ENCODE results near the gene PLAAT5.
"Not testable (repeated sequence)": the region's sequence is repeated elsewhere in the genome, so short reads cannot be mapped to it uniquely, and the experiment has no call there.

Gene PLAAT5, protein sequence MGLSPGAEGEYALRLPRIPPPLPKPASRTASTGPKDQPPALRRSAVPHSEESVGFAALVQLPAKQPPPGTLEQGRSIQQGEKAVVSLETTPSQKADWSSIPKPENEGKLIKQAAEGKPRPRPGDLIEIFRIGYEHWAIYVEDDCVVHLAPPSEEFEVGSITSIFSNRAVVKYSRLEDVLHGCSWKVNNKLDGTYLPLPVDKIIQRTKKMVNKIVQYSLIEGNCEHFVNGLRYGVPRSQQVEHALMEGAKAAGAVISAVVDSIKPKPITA

DNA sequence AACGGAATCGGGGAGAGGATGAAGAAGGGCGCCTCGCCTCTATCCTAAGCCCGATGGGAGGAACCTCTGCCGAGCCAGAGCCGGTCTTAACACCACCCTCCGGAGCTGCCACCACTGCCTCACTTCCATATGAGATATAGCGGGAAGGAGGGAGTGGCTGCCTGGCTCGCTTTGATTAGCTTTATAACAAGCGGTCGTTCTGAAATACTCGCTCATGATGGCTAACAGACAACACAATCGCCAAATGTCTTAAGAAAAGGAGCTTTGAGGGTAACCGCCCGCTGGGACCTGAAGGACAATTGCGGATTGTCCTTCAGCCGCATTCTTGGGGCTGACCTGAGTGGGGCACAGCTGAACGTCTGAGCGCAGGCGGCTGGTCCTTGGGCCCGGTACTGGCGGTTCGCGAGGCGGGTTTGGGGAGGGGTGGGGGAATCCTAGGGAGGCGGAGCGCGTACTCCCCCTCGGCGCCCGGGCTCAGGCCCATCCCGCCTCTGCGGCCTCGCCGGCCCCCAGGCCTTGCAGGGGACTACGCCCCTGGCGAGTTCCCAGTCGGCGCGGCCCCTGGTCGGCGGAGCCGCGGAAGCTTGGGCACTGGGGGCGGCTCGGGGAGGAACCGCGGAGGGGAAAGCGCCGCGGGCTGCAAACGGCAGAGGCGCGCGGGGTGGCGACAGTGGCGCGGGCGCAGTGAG lies at the start of gene PLAAT5:
Gene PLAAT5, minus strand, starts transcription at position 617 of the 689 bp plus-strand sequence. Its CDS starts 133 bp downstream, at position 484.
- H3K27ac ChIP-seq: peak within 1 kb of the TSS in 9 of 21 experiments; percentile 19 to 66 (median 59)
- H3K4me3 ChIP-seq: peak within 1 kb of the TSS; percentile 18 to 55 (median 28)

DNA sequence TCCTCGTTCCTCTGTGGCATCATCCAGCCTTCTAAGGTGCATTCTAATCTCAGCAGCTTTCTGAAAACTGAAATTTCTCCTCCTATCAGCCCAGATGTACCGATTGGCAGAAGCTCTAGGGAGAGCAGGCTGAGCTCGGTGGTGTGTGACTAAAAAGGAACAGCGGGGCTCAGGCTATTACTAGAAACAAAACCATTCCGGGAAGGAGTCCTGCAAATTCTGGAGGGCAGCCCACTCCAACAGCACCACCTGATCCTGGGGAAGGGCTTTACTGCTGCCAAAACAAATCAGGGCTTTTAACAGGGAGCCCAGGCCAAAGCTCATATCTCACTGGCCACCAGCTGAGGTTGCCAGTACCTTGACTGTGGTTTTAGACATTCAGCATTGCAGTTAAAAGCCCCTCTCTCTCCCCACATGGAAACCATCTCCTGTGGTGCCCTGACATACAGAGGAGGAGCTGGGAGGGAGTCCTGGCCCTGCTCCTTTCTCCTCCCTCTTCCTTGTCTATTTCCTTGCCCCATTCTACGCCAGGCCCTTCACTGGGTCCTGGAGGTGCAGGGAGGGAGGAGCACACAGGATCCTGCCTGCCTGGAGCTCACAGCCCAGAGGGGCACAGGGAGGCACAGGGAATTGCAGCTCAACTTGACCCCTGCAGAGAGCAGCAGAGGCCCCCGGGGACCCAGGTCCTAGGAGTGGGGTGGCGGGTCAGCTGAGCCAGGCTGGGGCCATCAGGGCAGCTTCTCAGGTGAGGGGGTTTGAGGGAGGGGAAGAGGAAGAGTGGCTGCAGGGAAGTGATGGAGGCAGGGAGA lies 46.5 kb upstream of the PLAAT5 start:
- H3K4me3 ChIP-seq: peak overlapping the region; percentile 20 to 49 (median 30)

DNA sequence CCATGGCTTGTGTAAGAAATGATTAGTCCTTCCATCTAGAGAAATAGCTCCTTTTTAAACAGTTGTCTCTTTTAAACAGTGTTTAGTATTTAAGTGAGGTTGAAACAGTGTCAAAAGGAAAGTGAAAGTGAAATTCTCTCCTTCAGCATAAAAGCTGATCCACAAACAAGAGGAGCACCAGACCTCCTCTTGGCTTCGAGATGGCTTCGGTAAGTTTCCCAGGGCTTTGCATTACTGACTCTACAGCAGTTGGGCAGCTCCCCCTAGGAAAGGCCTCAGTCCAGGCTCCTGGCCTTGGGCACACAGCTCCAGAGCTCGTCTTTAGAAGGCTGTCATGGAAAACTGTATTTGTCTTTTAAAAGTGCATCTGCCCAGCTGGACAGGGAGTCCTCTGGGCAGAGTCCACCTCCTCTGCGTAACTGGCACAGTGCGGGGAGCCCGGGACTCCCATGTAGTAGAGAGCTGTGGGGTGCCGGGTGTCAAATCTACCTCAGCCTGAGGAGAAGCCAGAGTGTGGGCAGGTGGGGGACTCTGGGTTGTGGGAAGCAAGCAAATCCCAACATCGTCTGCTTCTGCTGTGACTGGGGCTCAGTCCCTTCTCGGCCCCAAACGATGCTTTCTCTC lies 45.8 kb upstream of the PLAAT5 start, which contains the start of gene PLAAT4:
Gene PLAAT4, plus strand, starts transcription at position 140 of the 624 bp plus-strand sequence. Its CDS starts 61 bp downstream, at position 201.
- Histone ChIP-seq H3K27ac (peak within 1 kb of the TSS; percentile 6 to 90 (median 74)), H3K4me3 (peak within 1 kb of the TSS; percentile 20 to 49 (median 30))

More for the DNA sequence above, 46.5 kb upstream of the PLAAT5 start:
- H3K27ac ChIP-seq: peak overlapping the region; percentile 6 to 90 (median 74)

DNA sequence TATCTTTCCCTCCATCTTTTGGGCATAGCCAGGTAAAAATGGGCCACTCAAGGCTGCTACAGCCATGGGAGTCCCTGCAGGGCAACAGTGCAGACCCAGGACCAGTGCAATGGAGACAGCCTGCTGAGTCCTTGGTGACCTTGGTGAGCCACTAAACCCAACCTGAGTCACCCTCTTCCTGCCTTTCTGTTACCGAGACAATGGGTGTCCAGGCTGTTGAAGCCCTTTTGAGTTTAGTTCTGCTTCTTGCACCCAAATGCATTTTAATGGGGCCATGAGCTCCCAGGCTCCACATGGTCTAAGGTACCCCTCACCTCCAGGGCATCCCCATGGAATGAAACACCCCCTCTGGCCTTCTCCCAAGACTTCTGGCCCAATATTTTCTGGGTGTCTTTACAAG lies 44.8 kb upstream of the PLAAT5 start:
- Histone ChIP-seq H3K4me3 (no peak overlapping the region), H3K27ac (peak overlapping the region in 9 of 21 experiments; percentile 66 to 90 (median 78))

DNA sequence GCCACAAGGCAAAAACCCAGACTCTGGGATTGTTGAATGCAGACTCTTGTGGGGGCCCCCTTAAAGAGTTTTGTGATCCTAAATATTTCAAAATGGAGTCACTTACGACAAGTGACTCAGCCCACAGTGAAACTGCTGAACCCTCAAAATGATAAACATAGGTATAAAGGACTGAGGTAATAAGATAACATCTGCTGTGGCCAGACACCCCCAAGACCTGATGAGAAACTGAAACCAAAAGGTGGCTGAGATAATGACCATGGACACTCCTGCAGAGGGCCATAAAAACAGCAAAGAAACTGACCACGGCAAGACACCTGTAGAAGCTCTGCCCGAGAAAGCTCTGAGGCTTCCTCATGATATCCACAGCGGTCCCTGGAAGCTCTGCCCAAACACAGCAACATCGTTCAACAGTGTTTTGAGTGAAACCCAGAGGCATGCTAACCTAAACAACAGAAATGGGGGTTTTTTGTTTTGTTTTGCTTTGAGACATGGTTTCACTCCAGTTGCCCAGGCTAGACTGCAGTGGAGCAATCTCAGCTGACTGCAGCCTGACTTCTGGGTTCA lies 44.0 kb upstream of the PLAAT5 start:
- peak overlapping the region in 8 of 21 experiments; percentile 0 to 90 (median 76) for H3K27ac ChIP-seq
- no peak overlapping the region for H3K4me3 ChIP-seq

DNA sequence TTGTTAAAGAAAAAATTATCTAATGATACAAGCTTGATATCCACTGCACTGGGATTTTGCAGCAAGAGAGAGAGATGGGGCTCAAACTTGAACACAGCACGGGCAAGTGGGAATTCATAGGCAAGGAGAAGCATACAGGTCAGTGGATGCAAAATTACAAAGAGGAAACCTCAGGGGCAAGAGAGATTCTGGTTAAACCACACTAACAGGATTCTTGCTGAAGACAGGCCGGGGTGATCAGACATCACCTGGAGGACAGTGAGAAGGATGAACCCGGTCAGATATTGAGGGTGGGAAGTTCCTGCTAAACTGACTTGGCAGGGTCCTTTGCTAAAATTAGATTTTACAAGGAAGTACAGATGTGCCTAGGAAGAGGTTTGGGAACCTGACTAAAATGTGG lies 43.1 kb upstream of the PLAAT5 start:
- Histone ChIP-seq H3K27ac (peak overlapping the region in 2 of 21 experiments; percentile 15 to 88), H3K4me3 (no peak overlapping the region)

DNA sequence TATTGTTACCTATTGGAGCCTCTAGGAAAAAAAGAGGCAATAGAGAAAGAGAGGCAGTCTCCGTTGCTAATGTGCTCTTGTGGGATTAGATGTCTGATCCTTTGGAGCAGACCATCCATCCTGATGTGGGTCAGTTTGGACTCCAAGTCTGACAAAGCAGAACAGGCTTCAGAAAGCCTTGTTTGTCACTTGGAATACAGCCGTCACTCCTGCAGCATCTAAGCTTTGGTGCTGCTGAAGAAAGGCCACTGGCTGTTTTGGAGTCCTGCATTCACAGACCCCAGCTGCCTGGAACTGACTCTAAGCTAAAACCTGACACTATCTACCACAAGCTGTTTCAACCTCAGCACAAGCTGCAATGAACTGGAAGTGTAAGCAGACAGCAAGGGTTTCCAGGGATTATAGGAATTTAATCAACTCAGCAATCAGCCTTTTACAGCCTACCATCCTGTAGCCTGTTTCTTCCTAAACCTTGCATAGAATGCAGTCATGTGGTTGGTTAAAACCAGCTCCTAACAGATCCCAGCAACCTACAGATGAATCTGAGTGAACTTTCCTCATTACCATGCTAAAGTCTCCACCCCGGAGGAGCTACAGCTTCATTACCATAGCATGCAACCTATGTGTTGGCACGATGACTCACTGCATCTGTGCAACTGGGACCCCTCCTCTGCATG lies 42.0 kb upstream of the PLAAT5 start:
- H3K4me3 ChIP-seq: no peak overlapping the region
- H3K27ac ChIP-seq: no peak overlapping the region

DNA sequence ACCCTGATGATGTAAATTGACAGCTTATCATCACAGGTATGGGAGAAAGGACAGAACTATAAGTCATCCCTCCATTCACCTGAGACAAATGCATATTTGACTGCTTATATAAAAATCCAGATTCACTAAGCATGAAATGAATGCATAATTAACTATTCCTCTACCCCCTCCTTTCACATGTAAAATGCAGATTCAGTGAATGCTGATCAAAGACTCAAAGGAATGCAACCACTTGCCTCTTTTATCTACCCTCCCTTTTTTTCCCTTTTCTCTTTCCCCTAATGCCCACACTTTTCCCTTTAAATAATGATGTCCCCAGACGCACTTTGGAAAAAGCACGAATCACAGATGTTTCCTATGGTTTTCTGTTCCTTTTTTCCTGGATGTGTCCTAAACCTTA lies 41.1 kb upstream of the PLAAT5 start:
- no peak overlapping the region for H3K4me3 ChIP-seq
- no peak overlapping the region for H3K27ac ChIP-seq

DNA sequence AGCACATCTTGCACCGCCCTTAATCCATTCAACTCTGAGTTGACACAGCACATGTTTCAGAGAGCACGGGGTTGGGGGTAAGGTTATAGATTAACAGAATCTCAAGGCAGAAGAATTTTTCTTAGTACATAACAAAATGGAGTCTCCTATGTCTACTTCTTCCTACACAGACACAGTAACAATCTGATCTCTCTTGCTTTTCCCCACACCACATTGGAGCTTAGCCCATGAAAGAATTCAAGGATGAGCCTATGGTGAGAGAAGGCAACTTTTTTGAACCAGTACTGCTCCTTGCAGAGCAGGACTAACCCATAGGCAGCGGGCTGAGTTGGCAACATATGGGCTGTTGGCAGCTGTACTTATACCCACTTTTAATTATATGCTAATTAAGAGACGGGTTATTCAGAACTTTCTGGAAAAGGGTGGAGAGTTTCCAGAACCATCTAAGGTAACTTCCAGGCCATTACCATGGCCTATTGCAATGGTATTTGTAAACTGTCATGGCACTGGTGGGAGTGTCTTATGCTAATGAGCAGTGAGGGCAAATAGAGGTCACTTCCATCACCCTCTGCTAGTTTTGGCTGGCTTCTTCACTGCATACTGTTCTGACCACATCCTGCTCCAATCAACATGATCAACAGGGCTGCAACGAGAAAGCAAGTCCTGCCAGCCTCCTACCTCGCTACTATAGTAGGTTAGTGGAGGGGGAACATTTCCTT lies 40.3 kb upstream of the PLAAT5 start:
- H3K27ac ChIP-seq: not testable (repeated sequence)

DNA sequence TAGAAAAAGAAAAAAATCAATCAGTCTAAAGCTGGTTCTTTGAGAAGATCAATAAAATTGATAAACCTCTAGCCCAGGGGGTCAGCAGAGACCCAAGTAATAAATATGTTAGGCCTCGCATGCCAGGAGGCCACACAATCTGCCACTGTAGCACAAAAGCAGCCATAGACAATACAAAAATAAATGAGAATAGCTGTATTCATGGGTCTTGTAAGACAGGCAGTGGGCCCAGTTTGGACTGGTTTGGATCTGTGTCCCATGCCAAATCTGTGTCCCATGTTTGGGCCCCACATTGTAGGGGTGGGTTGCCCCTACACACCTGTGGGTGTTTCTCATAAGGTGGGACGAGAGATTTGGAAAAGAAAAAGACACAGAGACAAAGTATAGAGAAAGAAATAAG lies 39.1 kb upstream of the PLAAT5 start:
- Histone ChIP-seq H3K4me3 (no peak overlapping the region), H3K27ac (no peak overlapping the region)

More for the DNA sequence above, 40.3 kb upstream of the PLAAT5 start:
- H3K4me3 ChIP-seq: not testable (repeated sequence)

DNA sequence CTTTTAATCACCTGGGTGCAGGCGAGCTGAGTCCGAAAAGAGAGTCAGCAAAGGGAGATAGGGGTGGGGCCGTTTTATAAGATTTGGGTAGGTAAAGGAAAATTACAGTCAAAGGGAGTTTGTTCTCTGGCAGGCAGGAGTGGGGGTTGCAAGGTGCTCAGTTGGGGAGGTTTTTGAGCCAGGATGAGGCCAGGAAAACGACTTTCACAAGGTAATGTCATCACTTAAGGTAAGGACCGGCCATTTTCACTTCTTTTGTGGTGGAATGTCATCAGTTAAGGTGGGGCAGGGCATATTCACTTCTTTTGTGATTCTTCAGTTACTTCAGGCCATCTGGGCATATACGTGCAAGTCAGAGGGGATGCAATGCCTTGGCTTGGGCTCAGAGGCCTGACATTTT lies 38.4 kb upstream of the PLAAT5 start:
- H3K4me3 ChIP-seq, H3K27ac ChIP-seq: not testable (repeated sequence)

DNA sequence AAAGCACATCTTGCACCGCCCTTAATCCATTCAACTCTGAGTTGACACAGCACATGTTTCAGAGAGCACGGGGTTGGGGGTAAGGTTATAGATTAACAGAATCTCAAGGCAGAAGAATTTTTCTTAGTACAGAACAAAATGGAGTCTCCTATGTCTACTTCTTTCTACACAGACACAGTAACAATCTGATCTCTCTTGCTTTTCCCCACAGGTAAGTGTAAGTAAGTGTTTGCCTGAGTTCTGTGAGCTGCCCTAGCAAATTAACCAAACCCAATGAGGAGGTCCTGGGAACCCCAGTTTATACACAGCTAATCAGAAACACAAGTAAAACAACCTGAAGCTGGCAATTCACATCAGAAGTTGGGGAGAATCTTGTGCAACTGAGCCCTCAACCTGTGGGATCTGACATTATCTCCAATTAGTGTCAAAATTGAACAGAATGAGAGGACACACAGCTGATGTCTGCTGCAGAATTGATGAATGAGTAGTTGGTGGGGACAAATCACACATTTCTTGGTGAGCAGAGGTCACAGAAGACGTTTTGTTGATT lies 37.8 kb upstream of the PLAAT5 start:
- H3K27ac ChIP-seq, H3K4me3 ChIP-seq: not testable (repeated sequence)

DNA sequence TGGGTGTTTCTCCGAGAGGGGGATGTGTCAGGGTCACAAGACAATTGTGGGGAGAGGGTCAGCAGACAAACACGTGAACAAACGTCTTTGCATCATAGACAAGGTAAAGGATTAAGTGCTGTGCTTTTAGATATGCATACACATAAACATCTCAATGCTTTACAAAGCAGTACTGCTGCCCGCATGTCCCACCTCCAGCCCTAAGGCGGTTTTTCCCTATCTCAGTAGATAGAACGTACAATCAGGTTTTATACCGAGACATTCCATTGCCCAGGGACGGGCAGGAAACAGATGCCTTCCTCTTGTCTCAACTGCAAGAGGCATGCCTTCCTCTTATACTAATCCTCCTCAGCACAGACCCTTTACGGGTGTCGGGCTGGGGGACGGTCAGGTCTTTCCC lies 37.2 kb upstream of the PLAAT5 start:
- H3K4me3 ChIP-seq, H3K27ac ChIP-seq: not testable (repeated sequence)

DNA sequence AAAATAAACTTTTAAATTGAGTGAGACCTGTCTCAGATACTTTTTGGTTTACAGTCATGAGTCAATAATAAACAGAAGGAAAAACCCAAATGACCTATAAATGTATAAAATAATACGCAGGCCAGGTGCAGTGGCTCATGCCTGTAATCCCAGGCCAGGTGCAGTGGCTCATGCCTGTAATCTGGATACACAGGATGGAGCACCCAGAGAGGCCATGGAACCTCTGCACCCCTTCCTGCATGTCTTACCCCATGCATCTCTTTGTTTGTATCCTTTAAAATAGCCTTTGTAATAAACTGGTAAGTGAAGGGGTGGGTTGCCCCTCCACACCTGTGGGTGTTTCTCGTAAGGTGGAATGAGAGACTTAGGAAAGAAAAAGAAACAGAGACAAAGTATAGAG lies 36.7 kb upstream of the PLAAT5 start:
- H3K27ac ChIP-seq: no peak overlapping the region
- H3K4me3 ChIP-seq: no peak overlapping the region

DNA sequence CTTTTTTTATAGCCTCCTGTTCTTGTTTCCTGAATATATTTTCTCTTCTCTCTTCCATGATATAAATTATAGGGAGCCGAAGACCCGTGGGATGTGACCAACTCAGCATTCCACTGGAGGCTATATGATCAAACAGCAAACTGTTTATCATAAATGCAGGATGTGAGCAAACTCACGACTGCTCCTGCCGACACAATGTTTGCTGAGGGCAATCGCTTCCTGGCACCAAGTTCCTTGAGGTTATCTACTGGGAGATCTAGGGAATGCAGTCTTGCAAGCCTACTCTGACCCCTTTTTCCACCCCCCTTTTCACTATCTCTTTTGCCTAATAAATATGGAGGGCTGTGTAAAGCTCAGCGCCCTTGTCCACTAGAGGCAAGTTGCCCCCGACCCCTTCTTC lies 32.2 kb upstream of the PLAAT5 start:
- Histone ChIP-seq H3K27ac (no peak overlapping the region), H3K4me3 (no peak overlapping the region)

DNA sequence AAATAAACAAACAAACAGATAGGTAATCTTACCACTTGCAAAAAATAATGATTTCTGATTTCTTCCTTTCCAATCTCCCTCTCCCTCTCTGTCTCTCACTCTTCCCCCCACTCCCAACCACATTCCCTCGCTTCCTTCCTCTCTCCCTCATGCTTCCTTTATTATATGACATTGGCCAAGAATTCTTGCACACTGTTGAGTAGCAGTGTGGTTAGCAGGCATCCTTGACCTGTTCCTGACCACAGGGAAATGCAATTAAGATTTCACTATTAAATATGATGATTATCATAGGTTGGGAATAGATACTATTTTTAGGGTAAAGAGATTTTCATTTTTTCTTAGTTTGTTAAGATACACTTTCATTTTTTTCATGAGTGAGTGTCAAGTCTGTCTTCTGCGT lies 30.9 kb upstream of the PLAAT5 start:
- Histone ChIP-seq H3K27ac (no peak overlapping the region), H3K4me3 (no peak overlapping the region)

DNA sequence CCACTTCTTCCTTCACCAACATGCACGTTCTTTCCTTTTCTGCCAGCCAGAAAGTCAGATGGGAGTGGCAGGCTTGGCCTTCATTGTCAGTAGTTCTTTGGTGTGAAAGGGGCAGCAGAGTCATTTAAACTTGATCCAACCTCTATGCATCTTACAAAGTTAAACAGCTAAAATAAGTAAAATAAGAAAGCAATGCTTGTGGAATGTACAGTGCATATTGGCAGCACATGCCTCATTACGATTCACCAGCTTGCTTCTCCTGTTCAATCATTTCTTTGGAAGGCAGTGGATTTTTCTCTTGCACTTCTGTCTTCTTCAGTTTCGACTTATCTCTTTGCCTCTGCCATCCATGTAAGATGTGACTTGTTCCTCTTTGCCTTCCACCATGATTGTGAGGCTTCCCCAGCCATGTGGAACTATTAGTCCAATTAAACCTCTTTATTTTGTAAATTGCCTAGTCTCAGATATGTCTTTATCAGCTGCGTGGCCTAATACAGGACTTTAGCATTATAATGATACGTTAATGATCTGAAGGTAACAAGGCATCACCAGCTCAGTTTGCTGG lies 29.7 kb upstream of the PLAAT5 start:
- no peak overlapping the region for H3K27ac ChIP-seq
- no peak overlapping the region for H3K4me3 ChIP-seq

DNA sequence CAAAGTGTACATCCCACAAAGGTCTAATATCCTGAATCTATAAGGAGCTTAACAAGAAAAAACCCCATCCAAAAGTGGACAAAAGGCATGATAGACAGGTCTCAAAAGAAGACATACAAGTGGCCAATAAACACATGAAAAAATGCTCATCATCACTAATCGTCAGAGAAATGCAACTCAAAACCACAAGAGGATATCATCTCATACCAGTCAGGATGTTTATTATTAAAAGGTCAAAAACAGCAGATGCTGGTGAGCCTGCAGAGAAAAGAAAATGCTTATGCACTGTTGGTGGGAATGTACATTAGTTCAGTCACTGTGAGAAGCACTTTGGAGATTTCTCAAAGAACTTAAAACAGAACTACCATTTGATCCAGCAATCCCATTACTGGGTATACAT lies 27.6 kb upstream of the PLAAT5 start:
- Histone ChIP-seq H3K4me3 (no peak overlapping the region), H3K27ac (no peak overlapping the region)
